ENCODE data around the gene ARL15. TPM values are rescaled to one million over a fixed set of nuclear protein-coding genes. Genes with fewer than 3 reads are reported as not detected.

The ARL15 gene
- total and polyA plus RNA-seq, 2 of the 4 experiments (the other 2 are of a cell fraction) = 7.3 to 19.2 TPM

- TF ChIP-seq SMC3 (IDR thresholded peaks at IDR 0.05; ENCODE audit: low read depth, low read length) (no peak), MXI1 (IDR thresholded peaks at IDR 0.05; ENCODE audit: borderline replicate concordance, low read depth, low read length) (no peak), ELK1 (IDR thresholded peaks at IDR 0.05; ENCODE audit: borderline replicate concordance, low read depth, low read length) (no peak), CEBPB (IDR thresholded peaks at IDR 0.05; ENCODE audit: low read depth, low read length) (no peak), RCOR1 (IDR thresholded peaks at IDR 0.05; ENCODE audit: insufficient replicate concordance, low read length) (no peak), MAFK (IDR thresholded peaks at IDR 0.05; ENCODE audit: low read depth, low read length) (no peak), BHLHE40 (IDR thresholded peaks at IDR 0.05; ENCODE audit: low read depth, low read length) (no peak), RFX5 (IDR thresholded peaks at IDR 0.05; ENCODE audit: low read depth, low read length) (no peak), CTCF (conservative IDR thresholded peaks at IDR 0.05; ENCODE audit: low read depth, low read length) (no peak), MAZ (IDR thresholded peaks at IDR 0.05; ENCODE audit: borderline replicate concordance, low read depth, low read length) (no peak), RAD21 (IDR thresholded peaks at IDR 0.05; ENCODE audit: low read length) (no peak)
- H2BK5ac ChIP-seq (ENCODE audit: low read depth, low read length, poor library complexity, severe bottlenecking) = no peak overlapping the region
- no peak overlapping the region for H2AK5ac ChIP-seq (ENCODE audit: low read depth, low read length)
- no peak overlapping the region for H3K27ac ChIP-seq (ENCODE audit: insufficient read depth, low read length)
- no peak overlapping the region for H2AK9ac ChIP-seq (replicated peaks; ENCODE audit: low read depth, low read length, poor library complexity)
- dilution Hi-C loops (cut with HindIII; ENCODE audit: low sequenced_read_pairs, unreplicated experiment) = no loop called here
- H3K23ac ChIP-seq (ENCODE audit: low read depth, low read length) = no peak overlapping the region
- in situ Hi-C loops (cut with MboI; ENCODE audit: low sequenced_read_pairs) = no loop called here
- no peaks in the 10 kb centered on the region for H3K9me1 ChIP-seq (ENCODE audit: insufficient read depth, low read length)
- H3K9me3 ChIP-seq (ENCODE audit: control insufficient read depth, insufficient read depth, low read length) = no peaks in the 10 kb centered on the region
- no peak overlapping the region for H4K5ac ChIP-seq (ENCODE audit: low read depth, low read length)
- DNase-seq (no peak), ATAC-seq (ENCODE audit: low read depth) (no peak)
- no peak overlapping the region for H3K4ac ChIP-seq (ENCODE audit: low read depth, low read length)
- no peak overlapping the region for H2BK20ac ChIP-seq (ENCODE audit: low read depth, low read length)
- no peak overlapping the region for H3K4me3 ChIP-seq (ENCODE audit: insufficient read depth, low read depth, low read length)
- BruUV-seq (replicated peaks) = no TSS peak
- H3K4me2 ChIP-seq (ENCODE audit: low read depth, low read length) = no peak overlapping the region
- no peak overlapping the region for H2BK15ac ChIP-seq (ENCODE audit: low read depth, low read length)
- no peaks in the 10 kb centered on the region for H3K4me1 ChIP-seq (ENCODE audit: control insufficient read depth, insufficient read depth, low read length)
- no peak overlapping the region for H4K91ac ChIP-seq (ENCODE audit: insufficient read depth, low read depth, low read length)
- no peaks in the 10 kb centered on the region for H3K79me1 ChIP-seq (ENCODE audit: low read depth in 1 of 2, low read length in 2 of 2)
- no peaks in the 10 kb centered on the region for H4K20me1 ChIP-seq (ENCODE audit: insufficient read depth, low read length)
- ChIA-PET POLR2A (ENCODE audit: unreplicated experiment) (no interaction called here), CTCF (no interaction called here)
- no peak overlapping the region for H3K56ac ChIP-seq (ENCODE audit: extremely low read depth, insufficient read depth, low read length)
- H2BK120ac ChIP-seq (ENCODE audit: low read depth, low read length) = no peak overlapping the region
- H3K9ac ChIP-seq (ENCODE audit: low read depth, low read length) = no peak overlapping the region
- H3K18ac ChIP-seq (ENCODE audit: low read depth, low read length) = no peak overlapping the region
- no peaks in the 10 kb centered on the region for H3K27me3 ChIP-seq (ENCODE audit: control insufficient read depth, insufficient read depth, low read length)
- no peak overlapping the region for H2AFZ ChIP-seq (replicated peaks; ENCODE audit: low read length, poor library complexity)
- H4K8ac ChIP-seq (ENCODE audit: low read depth in 2 of 2, low read length in 2 of 2) = no peak overlapping the region
- intact Hi-C loops (cut with micrococcal nuclease) = no loop called here
- no peak overlapping the region for H3K14ac ChIP-seq (replicated peaks; ENCODE audit: low read depth, low read length)
- H3K36me3 ChIP-seq (ENCODE audit: control insufficient read depth, insufficient read depth, low read length) = no peaks in the 10 kb centered on the region
Measured at GRCh38 chr5:53965459-53965858, 344.9 kb downstream of the ARL15 start.
